Measurements from ENCODE around the gene AIPL1.

Gene AIPL1

DNA sequence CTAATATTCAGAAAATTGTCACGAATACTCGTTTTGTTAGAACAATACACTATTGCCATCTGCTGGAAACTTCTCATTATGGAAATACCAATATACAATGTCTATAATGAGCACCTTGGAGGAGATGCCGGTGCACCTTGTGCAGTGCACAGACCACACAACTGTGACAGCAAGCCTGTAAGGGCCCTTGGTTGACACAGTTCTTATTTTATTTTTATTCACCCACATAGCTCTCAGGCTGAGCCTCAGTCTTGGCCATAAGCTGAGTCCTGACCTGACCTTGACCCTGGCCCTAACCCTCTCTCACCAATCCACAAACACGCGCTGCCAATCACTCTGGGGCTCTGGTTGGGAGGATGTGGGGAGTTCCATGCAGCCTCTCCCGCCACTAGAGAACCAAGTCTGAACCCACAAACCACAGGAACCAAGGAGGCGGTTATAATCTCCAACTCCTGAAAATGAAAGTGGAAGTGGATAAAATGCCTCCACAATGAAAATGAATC lies 7.6 kb downstream of the AIPL1 start:
- Histone ChIP-seq H3K4me3 (ENCODE audit: low read length) (peak overlapping the region; percentile 19; the same call in 1 of the 2 replicates), H3K4me2 (ENCODE audit: low read depth, low read length) (peak overlapping the region; percentile 48), H2AFZ (ENCODE audit: low read length) (no peak overlapping the region), H3K79me2 (ENCODE audit: low read length) (no peaks in the 10 kb centered on the region), H3K9me3 (replicated peaks; ENCODE audit: insufficient read depth, low read length) (no peaks in the 10 kb centered on the region), H3K27me3 (replicated peaks; ENCODE audit: insufficient read depth, low read length) (peaks cover 66% of the 10 kb centered on the region), H3K4me1 (ENCODE audit: low read length) (peaks cover 13% of the 10 kb centered on the region), H4K20me1 (ENCODE audit: insufficient read depth, low read length) (no peaks in the 10 kb centered on the region), H3K27ac (ENCODE audit: low read length) (no peak overlapping the region), H3F3A (ENCODE audit: insufficient read depth, low read length) (peaks cover 7% of the 10 kb centered on the region), H3K36me3 (replicated peaks; ENCODE audit: insufficient read depth, low read length) (no peaks in the 10 kb centered on the region), H3K9me2 (replicated peaks; ENCODE audit: insufficient read depth, low read length) (no peaks in the 10 kb centered on the region), H3K9ac (ENCODE audit: low read length) (no peak overlapping the region)
- TF ChIP-seq, protein P1, sequence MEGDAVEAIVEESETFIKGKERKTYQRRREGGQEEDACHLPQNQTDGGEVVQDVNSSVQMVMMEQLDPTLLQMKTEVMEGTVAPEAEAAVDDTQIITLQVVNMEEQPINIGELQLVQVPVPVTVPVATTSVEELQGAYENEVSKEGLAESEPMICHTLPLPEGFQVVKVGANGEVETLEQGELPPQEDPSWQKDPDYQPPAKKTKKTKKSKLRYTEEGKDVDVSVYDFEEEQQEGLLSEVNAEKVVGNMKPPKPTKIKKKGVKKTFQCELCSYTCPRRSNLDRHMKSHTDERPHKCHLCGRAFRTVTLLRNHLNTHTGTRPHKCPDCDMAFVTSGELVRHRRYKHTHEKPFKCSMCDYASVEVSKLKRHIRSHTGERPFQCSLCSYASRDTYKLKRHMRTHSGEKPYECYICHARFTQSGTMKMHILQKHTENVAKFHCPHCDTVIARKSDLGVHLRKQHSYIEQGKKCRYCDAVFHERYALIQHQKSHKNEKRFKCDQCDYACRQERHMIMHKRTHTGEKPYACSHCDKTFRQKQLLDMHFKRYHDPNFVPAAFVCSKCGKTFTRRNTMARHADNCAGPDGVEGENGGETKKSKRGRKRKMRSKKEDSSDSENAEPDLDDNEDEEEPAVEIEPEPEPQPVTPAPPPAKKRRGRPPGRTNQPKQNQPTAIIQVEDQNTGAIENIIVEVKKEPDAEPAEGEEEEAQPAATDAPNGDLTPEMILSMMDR (IDR thresholded peaks at IDR 0.05; ENCODE audit: low read length) = peak; percentile 32
- TF ChIP-seq EZH2phosphoT487 (IDR thresholded peaks at IDR 0.05; ENCODE audit: low read length) (no peak), EZH2 (optimal IDR thresholded peaks at IDR 0.05; ENCODE audit: low read depth, low read length) (no peak)
- DNase-seq = peak; percentile 87

DNA sequence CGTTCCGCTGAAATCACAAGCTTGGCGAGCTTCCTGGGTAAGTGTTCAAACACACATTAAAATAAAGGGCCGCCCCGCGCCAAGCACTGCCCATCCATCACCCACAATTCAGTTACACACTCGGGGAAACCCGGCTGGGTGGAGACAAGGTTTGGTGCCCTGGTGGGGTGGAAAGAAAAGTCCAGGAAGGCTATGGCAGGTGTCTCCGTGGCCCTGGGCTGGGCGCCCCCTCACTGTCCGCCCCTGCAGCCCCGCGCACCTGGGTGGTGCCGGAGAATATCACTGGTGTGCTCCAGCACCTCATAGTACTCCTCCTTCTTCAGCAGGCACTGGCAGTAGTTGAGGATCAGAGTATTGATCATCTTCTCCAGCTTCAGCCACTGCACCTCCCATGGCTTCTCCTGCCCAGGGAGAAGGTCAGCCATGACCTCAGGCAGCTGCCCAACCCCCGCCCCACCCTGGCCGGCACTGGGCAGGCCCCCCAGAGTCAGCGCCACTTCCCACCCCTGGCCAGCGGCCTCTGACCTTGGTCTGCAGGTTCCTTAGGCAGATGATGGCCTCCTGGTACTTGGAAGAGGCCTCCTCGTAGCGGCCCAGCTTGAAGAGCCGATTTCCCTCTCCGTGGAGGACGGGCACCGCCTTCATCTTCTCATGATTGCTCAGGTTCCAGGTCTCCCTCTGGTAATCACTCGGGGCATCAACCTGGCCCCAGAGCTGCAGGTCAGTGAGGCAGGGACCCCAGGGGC lies 8.4 kb downstream of the AIPL1 start:
- Histone ChIP-seq H3F3A (ENCODE audit: insufficient read depth, low read length) (peaks cover 7% of the 10 kb centered on the region), H4K20me1 (ENCODE audit: insufficient read depth, low read length) (no peaks in the 10 kb centered on the region), H3K9me3 (replicated peaks; ENCODE audit: insufficient read depth, low read length) (no peaks in the 10 kb centered on the region), H3K36me3 (replicated peaks; ENCODE audit: insufficient read depth, low read length) (no peaks in the 10 kb centered on the region), H3K79me2 (ENCODE audit: low read length) (no peaks in the 10 kb centered on the region), H3K27me3 (replicated peaks; ENCODE audit: insufficient read depth, low read length) (peaks cover 57% of the 10 kb centered on the region), H3K9ac (ENCODE audit: low read length) (no peak overlapping the region), H3K4me2 (ENCODE audit: low read depth, low read length) (peak overlapping the region; percentile 48), H2AFZ (ENCODE audit: low read length) (no peak overlapping the region), H3K9me2 (replicated peaks; ENCODE audit: insufficient read depth, low read length) (no peaks in the 10 kb centered on the region), H3K4me1 (ENCODE audit: low read length) (peaks cover 17% of the 10 kb centered on the region), H3K4me3 (ENCODE audit: low read length) (0 out of 2 replicates have a peak overlapping the region, but pooled peaks have one; percentile 19), H3K27ac (ENCODE audit: low read length) (no peak overlapping the region)
- TF ChIP-seq, protein P1 (IDR thresholded peaks at IDR 0.05; ENCODE audit: low read length) = no peak
- TF ChIP-seq EZH2phosphoT487 (IDR thresholded peaks at IDR 0.05; ENCODE audit: low read length) = no peak
- no peak for TF ChIP-seq EZH2 (optimal IDR thresholded peaks at IDR 0.05; ENCODE audit: low read depth, low read length)
- no peak for DNase-seq

DNA sequence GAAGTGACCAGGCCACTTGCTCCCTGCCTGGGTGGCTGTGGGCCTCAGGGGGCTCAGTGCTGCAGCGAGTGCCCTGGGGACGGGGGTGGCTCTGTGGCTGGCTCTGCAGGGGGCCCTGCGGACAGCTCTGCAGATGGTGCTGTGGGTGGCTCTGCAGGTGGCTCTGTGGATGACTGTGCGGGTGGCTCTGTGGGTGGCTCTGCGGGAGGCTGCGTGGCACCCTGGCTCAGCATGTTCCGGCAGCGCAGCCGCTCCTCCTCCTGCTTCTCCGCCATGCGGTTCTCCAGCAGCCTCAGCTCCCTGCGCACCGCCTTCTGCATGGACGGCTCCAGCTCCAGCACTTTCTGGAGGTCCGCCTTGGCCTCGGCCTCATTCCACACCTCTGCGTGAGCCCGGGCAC lies 9.5 kb downstream of the AIPL1 start:
- Histone ChIP-seq H3K79me2 (ENCODE audit: low read length) (no peaks in the 10 kb centered on the region), H3K36me3 (replicated peaks; ENCODE audit: insufficient read depth, low read length) (no peaks in the 10 kb centered on the region), H4K20me1 (ENCODE audit: insufficient read depth, low read length) (no peaks in the 10 kb centered on the region), H3F3A (ENCODE audit: insufficient read depth, low read length) (peaks cover 7% of the 10 kb centered on the region), H2AFZ (ENCODE audit: low read length) (no peak overlapping the region), H3K27me3 (replicated peaks; ENCODE audit: insufficient read depth, low read length) (peaks cover 47% of the 10 kb centered on the region), H3K27ac (ENCODE audit: low read length) (no peak overlapping the region), H3K4me2 (ENCODE audit: low read depth, low read length) (no peak overlapping the region), H3K9ac (ENCODE audit: low read length) (no peak overlapping the region), H3K9me3 (replicated peaks; ENCODE audit: insufficient read depth, low read length) (no peaks in the 10 kb centered on the region), H3K9me2 (replicated peaks; ENCODE audit: insufficient read depth, low read length) (no peaks in the 10 kb centered on the region), H3K4me1 (ENCODE audit: low read length) (peaks cover 17% of the 10 kb centered on the region), H3K4me3 (ENCODE audit: low read length) (no peak overlapping the region)
- TF ChIP-seq, protein P1 (IDR thresholded peaks at IDR 0.05; ENCODE audit: low read length) = no peak
- no peak for TF ChIP-seq EZH2 (optimal IDR thresholded peaks at IDR 0.05; ENCODE audit: low read depth, low read length)
- no peak for TF ChIP-seq EZH2phosphoT487 (IDR thresholded peaks at IDR 0.05; ENCODE audit: low read length)
- DNase-seq = no peak
